PC-3 (cell line): ENCODE data around the gene TESK1.

Source experiments
- EZH2 ChIP-seq: fragments of 300-600 bp; sonication (generic); IDR thresholded peaks from one replicate; pipeline ENCODE4 v1.6.1; 2017; ENCODE audit warnings: antibody characterized with exemption, mild to moderate bottlenecking, low read length; ENCODE audit not compliant: unreplicated experiment
- EZH2phosphoT487 ChIP-seq: fragments of 300-600 bp; sonication (generic); IDR thresholded peaks from 2 replicates; pipeline ENCODE4 v1.6.1; 2018; ENCODE audit warnings: mild to moderate bottlenecking, antibody characterized with exemption, low read length, borderline replicate concordance
- TF ChIP-seq, protein P1 (sequence below): fragments of 300-600 bp; sonication (generic); conservative IDR thresholded peaks from 2 replicates; pipeline ENCODE4 v1.5.1; 2017; ENCODE audit warnings: antibody characterized with exemption, low read depth, mild to moderate bottlenecking, low read length

DNA sequence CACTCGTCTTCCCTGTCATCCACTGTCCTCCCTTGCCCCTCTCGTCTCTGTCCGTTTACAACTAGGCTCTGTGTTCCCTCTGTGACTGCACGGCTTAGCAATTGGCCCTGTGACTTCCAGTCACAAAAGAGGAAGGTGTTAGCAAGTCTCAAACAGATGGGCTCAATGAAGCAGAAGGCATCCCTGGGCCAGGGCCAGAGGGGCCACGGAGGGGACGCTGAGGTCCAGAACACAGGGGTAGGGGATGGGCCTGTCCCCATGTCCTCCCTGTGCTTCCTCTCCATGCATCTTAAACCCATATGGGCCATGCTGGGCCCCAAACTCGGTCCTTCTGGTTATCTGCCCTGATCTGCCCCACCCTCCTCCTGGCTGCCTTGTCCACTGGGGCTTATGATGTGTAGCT lies 13.3 kb downstream of the TESK1 start, which contains the start of gene CD72:
- TF ChIP-seq, protein P1, sequence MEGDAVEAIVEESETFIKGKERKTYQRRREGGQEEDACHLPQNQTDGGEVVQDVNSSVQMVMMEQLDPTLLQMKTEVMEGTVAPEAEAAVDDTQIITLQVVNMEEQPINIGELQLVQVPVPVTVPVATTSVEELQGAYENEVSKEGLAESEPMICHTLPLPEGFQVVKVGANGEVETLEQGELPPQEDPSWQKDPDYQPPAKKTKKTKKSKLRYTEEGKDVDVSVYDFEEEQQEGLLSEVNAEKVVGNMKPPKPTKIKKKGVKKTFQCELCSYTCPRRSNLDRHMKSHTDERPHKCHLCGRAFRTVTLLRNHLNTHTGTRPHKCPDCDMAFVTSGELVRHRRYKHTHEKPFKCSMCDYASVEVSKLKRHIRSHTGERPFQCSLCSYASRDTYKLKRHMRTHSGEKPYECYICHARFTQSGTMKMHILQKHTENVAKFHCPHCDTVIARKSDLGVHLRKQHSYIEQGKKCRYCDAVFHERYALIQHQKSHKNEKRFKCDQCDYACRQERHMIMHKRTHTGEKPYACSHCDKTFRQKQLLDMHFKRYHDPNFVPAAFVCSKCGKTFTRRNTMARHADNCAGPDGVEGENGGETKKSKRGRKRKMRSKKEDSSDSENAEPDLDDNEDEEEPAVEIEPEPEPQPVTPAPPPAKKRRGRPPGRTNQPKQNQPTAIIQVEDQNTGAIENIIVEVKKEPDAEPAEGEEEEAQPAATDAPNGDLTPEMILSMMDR = no peak
- TF ChIP-seq EZH2phosphoT487 (no peak), EZH2 (no peak)
